ENCODE data around the gene CWH43. TPM values are rescaled to one million over a fixed set of nuclear protein-coding genes. Genes with fewer than 3 reads are reported as not detected.

Gene CWH43
- total and polyA plus RNA-seq, 10 of the 15 experiments (the other 5 are each of a cell fraction or from before 2014, with no cell fraction given) = not detected

DNA sequence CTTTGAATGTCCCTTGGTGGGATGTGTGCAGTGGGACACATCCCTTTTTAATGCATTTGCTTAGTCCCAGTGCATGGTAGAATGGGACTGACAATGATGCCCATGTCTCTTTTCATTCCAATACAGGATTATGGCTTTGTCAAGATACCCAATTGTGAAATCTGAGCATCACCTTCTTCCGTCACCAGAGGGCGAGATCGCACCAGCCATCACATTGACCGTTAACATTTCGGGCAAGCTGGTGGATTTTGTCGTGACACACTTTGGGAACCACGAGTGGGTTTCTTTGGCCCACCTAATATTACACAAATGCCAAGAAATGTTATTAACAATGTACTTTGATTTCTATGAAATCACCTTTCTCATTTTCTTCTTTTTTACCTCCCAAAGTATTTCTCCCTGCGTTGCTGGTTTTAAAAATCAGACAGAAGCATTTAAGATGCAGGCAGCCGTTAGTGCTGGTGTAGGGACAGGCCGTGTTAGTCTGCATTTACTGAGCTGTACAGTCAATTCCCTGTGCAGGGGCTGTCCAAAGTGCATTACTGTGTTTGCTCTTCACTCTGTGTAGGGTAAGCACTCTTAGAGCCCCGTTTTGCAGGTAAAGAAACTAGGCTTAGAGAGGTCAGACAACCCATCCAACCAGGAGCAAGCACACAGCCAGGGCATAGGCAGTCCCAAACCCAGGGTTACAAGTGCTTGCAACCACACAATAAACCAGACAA, 46.5 kb downstream of the CWH43 start:
- ChIA-PET CTCF (no interaction called here), POLR2A (no interaction called here), SMC1A (ENCODE audit: uncharacterized antibody, unreplicated experiment) (no interaction called here), RAD21 (ENCODE audit: unreplicated experiment) (no interaction called here)
- 26% methylated on average over 11 of the region's 11 CpGs for WGBS (ENCODE audit: insufficient coverage, insufficient replicate concordance, low lambda C conversion rate, missing lambda C conversion rate)
- H3K4me2 ChIP-seq (ENCODE audit: control insufficient read depth, insufficient read depth) = no peak overlapping the region
- in situ Hi-C loops (cut with MboI) = no loop called here
- no peak overlapping the region for H2AFZ ChIP-seq (ENCODE audit: control insufficient read depth, low read depth, low read length)
- H3K27me3 ChIP-seq (replicated peaks in 1 of 2; ENCODE audit: control insufficient read depth in 2 of 2, insufficient read depth in 2 of 2, low read length in 1 of 2) = no peaks in the 10 kb centered on the region
- H3K27ac ChIP-seq (ENCODE audit: control insufficient read depth, insufficient read depth) = no peak overlapping the region
- BruUV-seq (replicated peaks) = no TSS peak
- no peaks in the 10 kb centered on the region for H3K36me3 ChIP-seq (ENCODE audit: control insufficient read depth in 2 of 2, insufficient read depth in 2 of 2, low read length in 1 of 2)
- no peaks in the 10 kb centered on the region for H4K20me1 ChIP-seq (ENCODE audit: control insufficient read depth, insufficient read depth)
- no peaks in the 10 kb centered on the region for H3K79me2 ChIP-seq (ENCODE audit: control insufficient read depth, insufficient read depth, low read length)
- TF ChIP-seq CTCF (IDR thresholded peaks at IDR 0.05 in 2 of 3, conservative IDR thresholded peaks at IDR 0.05 in 1 of 3; ENCODE audit: control insufficient read depth in 2 of 3, extremely low read depth in 1 of 3, insufficient read depth in 1 of 3, low read depth in 3 of 3, low read length in 3 of 3) = peak; percentile 51 to 62 (median 61)
- TF ChIP-seq SMC3 (IDR thresholded peaks at IDR 0.05; ENCODE audit: borderline replicate concordance, low read length) = peak; percentile 37; the same call in 1 of the 2 replicates
- no peak for TF ChIP-seq SREBF1 (IDR thresholded peaks at IDR 0.05; ENCODE audit: low read length)
- TF ChIP-seq RAD21 (IDR thresholded peaks at IDR 0.05; ENCODE audit: insufficient read depth, low read depth, low read length) = peak; percentile 72
- TF ChIP-seq KLF5 (IDR thresholded peaks at IDR 0.05; ENCODE audit: partially characterized antibody) = no peak
- TF ChIP-seq E4F1 (IDR thresholded peaks at IDR 0.05; ENCODE audit: borderline replicate concordance, partially characterized antibody) = no peak
- FAIRE-seq = peak; percentile 69
- H3K4me3 ChIP-seq = no peak overlapping the region
- no peak overlapping the region for H3K9ac ChIP-seq (ENCODE audit: control insufficient read depth, insufficient read depth, low read length)
- H3K4me1 ChIP-seq (ENCODE audit: control insufficient read depth, insufficient read depth, low read length) = no peaks in the 10 kb centered on the region
- intact Hi-C loops (cut with micrococcal nuclease; ENCODE audit: unreplicated experiment) = no loop called here
- DNase-seq (ENCODE audit: low read depth, low spot score) = no peak
- peak; percentile 61 for ATAC-seq
- no peaks in the 10 kb centered on the region for H3K9me3 ChIP-seq (replicated peaks; ENCODE audit: control insufficient read depth, insufficient read depth, low read length)

All from GM12878 (cell line).